GM12878 (cell line): ENCODE measurements around the gene SEMG1. TPM values are rescaled to one million over a fixed set of nuclear protein-coding genes. Genes with fewer than 3 reads are reported as not detected.

Experiments
- ATAC-seq: fragments of 200-7000 bp; cut with Tn5 transposase; 3 replicates; pipeline ENCODE4 v1.9.1; 2020; ENCODE audit warnings: mild to moderate bottlenecking, moderate library complexity
- BruUV-seq: library from RNA; stranded (reverse); fragments of 400-500 nt; replicated peaks from 2 replicates; lab custom pipeline; 2021; lab: Mats Ljungman, UMichigan
- CTCF ChIA-PET: fragments of 300-600 bp; sonication (Branson Sonifier 250); formaldehyde crosslinking; extraction: SDS; loops from one replicate; lab custom pipeline; 2021; ENCODE audit warnings: inconsistent platforms; lab: Yijun Ruan, JAX
- POLR2A ChIA-PET: fragments of 350-600 bp; formaldehyde crosslinking; extraction: SDS; loops from one replicate; lab custom pipeline; 2021; ENCODE audit warnings: inconsistent platforms; lab: Charles Lee
- RAD21 ChIA-PET: fragments of 300-600 bp; sonication (Branson Sonifier 250); formaldehyde crosslinking; loops from one replicate; lab custom pipeline; 2023; ENCODE audit warnings: antibody characterized with exemption; ENCODE audit not compliant: unreplicated experiment; lab: Charles Lee
- SMC1A ChIA-PET: fragments of 300-600 bp; sonication (Branson Sonifier 250); formaldehyde crosslinking; loops from one replicate; lab custom pipeline; 2023; ENCODE audit not compliant: unreplicated experiment, uncharacterized antibody; lab: Charles Lee
- DNase-seq: peaks from one replicate; pipeline ENCODE4 v3.0.0-alpha.2; 2011; ENCODE audit warnings: low read depth, low spot score
- FAIRE-seq: peaks from 3 replicates; lab custom pipeline; 2011; peaks lifted over from hg19 to GRCh38; lab: Jason Lieb, UNC
- H2AFZ ChIP-seq: 2 replicates; pipeline ENCODE4 v1.6.0; 2011; ENCODE audit warnings: low read depth, low read length, control low read depth; ENCODE audit not compliant: control insufficient read depth
- H3K27ac ChIP-seq: 2 replicates; pipeline ENCODE4 v1.5.1; 2011; ENCODE audit warnings: control low read depth; ENCODE audit not compliant: control insufficient read depth, insufficient read depth
- H3K27me3 ChIP-seq, 2 experiments: replicated peaks in 1 of 2; 2 replicates each; pipeline versions ENCODE4 v1.6.0 to v1.6.1; 2011; ENCODE audit warnings: low read length in 1 of 2; ENCODE audit not compliant: control insufficient read depth in 2 of 2, insufficient read depth in 2 of 2
- H3K36me3 ChIP-seq, 2 experiments: 2 replicates each; pipeline ENCODE4 v1.5.1; 2011; ENCODE audit warnings: low read length in 1 of 2; ENCODE audit not compliant: control insufficient read depth in 2 of 2, insufficient read depth in 2 of 2
- H3K4me1 ChIP-seq: 2 replicates; pipeline ENCODE4 v1.6.1; 2011; ENCODE audit warnings: mild to moderate bottlenecking, low read length, moderate library complexity, mixed read lengths; ENCODE audit not compliant: control insufficient read depth, insufficient read depth
- H3K4me2 ChIP-seq: 2 replicates; pipeline ENCODE4 v1.6.0; 2011; ENCODE audit warnings: control low read depth; ENCODE audit not compliant: control insufficient read depth, insufficient read depth
- H3K4me3 ChIP-seq: fragments of 200-600 bp; sonication (generic); 2 replicates; pipeline ENCODE4 v1.5.1; 2016
- H3K79me2 ChIP-seq: 2 replicates; pipeline ENCODE4 v1.6.0; 2011; ENCODE audit warnings: low read length; ENCODE audit not compliant: control insufficient read depth, insufficient read depth
- H3K9ac ChIP-seq: 2 replicates; pipeline ENCODE4 v1.8.0; 2011; ENCODE audit warnings: low read length, control low read depth, mixed read lengths; ENCODE audit not compliant: control insufficient read depth, insufficient read depth
- H3K9me3 ChIP-seq: replicated peaks from 3 replicates; pipeline ENCODE4 v1.5.1; 2011; ENCODE audit warnings: mild to moderate bottlenecking, low read length; ENCODE audit not compliant: control insufficient read depth, insufficient read depth
- H4K20me1 ChIP-seq: 2 replicates; pipeline ENCODE4 v1.6.0; 2011; ENCODE audit not compliant: control insufficient read depth, insufficient read depth
- ASH2L ChIP-seq: fragments of 300-600, 200-600 bp; sonication (generic); IDR thresholded peaks from 2 replicates; pipeline ENCODE4 v1.6.1; 2017; ENCODE audit warnings: low read depth, mild to moderate bottlenecking, borderline replicate concordance
- BHLHE40 ChIP-seq, 2 experiments: fragments of 450-650 bp in 1 of 2; IDR thresholded peaks; 2 replicates each; pipeline ENCODE4 v1.6.1; 2011 to 2017; ENCODE audit warnings: low read depth in 2 of 2, borderline replicate concordance in 1 of 2, improper control_type of control experiment in 1 of 2, low read length in 1 of 2, mild to moderate bottlenecking in 1 of 2
- CEBPB ChIP-seq, 2 experiments: fragments of 150-350 bp in 1 of 2; IDR thresholded peaks; 2 replicates each; pipeline ENCODE4 v1.6.1; 2012 to 2014; ENCODE audit warnings: low read depth in 2 of 2, low read length in 2 of 2, borderline replicate concordance in 1 of 2, inconsistent platforms in 1 of 2
- FOS ChIP-seq: IDR thresholded peaks from 3 replicates; pipeline ENCODE4 v1.6.1; 2011; ENCODE audit warnings: borderline replicate concordance; ENCODE audit not compliant: insufficient read length; ENCODE audit errors: extremely low read depth
- GABPA ChIP-seq: IDR thresholded peaks from 2 replicates; pipeline ENCODE4 v1.6.1; 2014; ENCODE audit warnings: antibody characterized with exemption, low read depth, mild to moderate bottlenecking, inconsistent platforms
- KLF5 ChIP-seq: fragments of 450-650 bp; IDR thresholded peaks from 2 replicates; pipeline ENCODE4 v1.6.1; 2014; ENCODE audit warnings: mild to moderate bottlenecking; ENCODE audit not compliant: partially characterized antibody
- MAX ChIP-seq: IDR thresholded peaks from 2 replicates; pipeline ENCODE4 v1.6.1; 2012; ENCODE audit warnings: low read depth, low read length, improper control_type of control experiment
- PAX5 ChIP-seq: IDR thresholded peaks from 2 replicates; pipeline ENCODE4 v1.6.1; 2011; ENCODE audit warnings: low read depth, low read length, borderline replicate concordance
- POLR2AphosphoS2 ChIP-seq: IDR thresholded peaks from 2 replicates; pipeline ENCODE4 v1.6.1; 2011; ENCODE audit warnings: low read depth, mild to moderate bottlenecking, low read length, improper control_type of control experiment, moderate library complexity
- RAD51 ChIP-seq: fragments of 450-650 bp; IDR thresholded peaks from 2 replicates; pipeline ENCODE4 v1.6.1; 2016; ENCODE audit warnings: moderate library complexity, mild to moderate bottlenecking, inconsistent platforms
- RELB ChIP-seq: fragments of 450-650 bp; IDR thresholded peaks from 2 replicates; pipeline ENCODE4 v1.6.1; 2017; ENCODE audit warnings: low read depth, mild to moderate bottlenecking, moderate library complexity
- REST ChIP-seq: IDR thresholded peaks from 2 replicates; pipeline ENCODE4 v1.6.1; 2012; ENCODE audit warnings: mild to moderate bottlenecking, low read depth, low read length
- SRF ChIP-seq, 2 experiments: IDR thresholded peaks; 2 replicates each; pipeline ENCODE4 v1.6.1; 2011; ENCODE audit warnings: low read depth in 2 of 2, low read length in 2 of 2, mild to moderate bottlenecking in 1 of 2, moderate library complexity in 1 of 2
- TCF3 ChIP-seq: IDR thresholded peaks from 2 replicates; pipeline ENCODE4 v1.6.1; 2012; ENCODE audit warnings: low read depth, mild to moderate bottlenecking, low read length, borderline replicate concordance; ENCODE audit not compliant: insufficient read depth
- YY1 ChIP-seq: IDR thresholded peaks from 2 replicates; pipeline ENCODE4 v1.6.1; 2011; ENCODE audit warnings: low read depth, mild to moderate bottlenecking, low read length
- ZBTB11 ChIP-seq: fragments of 450-650 bp; formaldehyde crosslinking; IDR thresholded peaks from 2 replicates; pipeline ENCODE4 v1.5.0; 2022; ENCODE audit warnings: mild to moderate bottlenecking, missing genetic modification characterization
- WGBS: methylation state at CpG from one replicate; pipeline ENCODE4 v1.1.6; 2016; ENCODE audit warnings: low lambda C conversion rate; ENCODE audit not compliant: insufficient replicate concordance, insufficient coverage; ENCODE audit errors: missing lambda C conversion rate; 5-methylcytosine and 5-hydroxymethylcytosine counted together
- in situ Hi-C: fragments of 300-500 bp; cut with MboI; formaldehyde crosslinking; loops from 9 replicates; pipeline ENCODE4 v1.14.3; 2018; ENCODE audit warnings: mixed read lengths
- intact Hi-C: fragments of 100-400 bp; cut with micrococcal nuclease; formaldehyde crosslinking; loops from one replicate; pipeline ENCODE4 v1.14.2; 2022; ENCODE audit not compliant: unreplicated experiment
- polyA plus RNA-seq, 11 experiments: library from polyadenylated mRNA; depleted of rRNA in 4 of 11; unstranded in 6 of 11; stranded (reverse) in 5 of 11; fragments of >200 nt; fragmentation: Nextera tagmentation in 4 of 11; fragmentation: Illumina TruSeq in 1 of 11; extraction: Ambion mirVana in 4 of 11; extraction: Trizol in 1 of 11; gene quantifications; 1 replicate in 1 of 11; 2 replicates in 10 of 11; pipeline versions ENCODE4 v1.2.1 to v1.2.3, GENCODE V29; 2011 to 2016; ENCODE audit warnings: inconsistent platforms in 2 of 11, missing spikeins in 2 of 11, low read depth in 1 of 11
- total RNA-seq, 4 experiments: library from RNA; depleted of rRNA in 3 of 4; stranded (reverse); fragments of >200 nt in 3 of 4; fragmentation: Illumina TruSeq in 1 of 4; extraction: Trizol in 1 of 4; gene quantifications; 2 replicates each; pipeline versions ENCODE4 v1.2.1 to v1.2.3, GENCODE V29; 2013 to 2021

The SEMG1 gene
- total and polyA plus RNA-seq, 10 of the 15 experiments (the other 5 are each of a cell fraction or from before 2014, with no cell fraction given) = not detected

GRCh38 chr20:45189861-45190260 is 17.0 kb upstream of the SEMG1 start:
- intact Hi-C loops (no loop called here), in situ Hi-C loops (no loop called here)
- Histone ChIP-seq H3K79me2 (no peaks in the 10 kb centered on the region), H3K36me3 (no peaks in the 10 kb centered on the region), H3K4me2 (no peak overlapping the region), H3K9me3 (no peaks in the 10 kb centered on the region), H2AFZ (no peak overlapping the region), H3K4me1 (no peaks in the 10 kb centered on the region), H4K20me1 (no peaks in the 10 kb centered on the region), H3K9ac (no peak overlapping the region), H3K27ac (no peak overlapping the region), H3K4me3 (no peak overlapping the region), H3K27me3 (no peaks in the 10 kb centered on the region)
- 20% methylated on average over 3 of the region's 3 CpGs for WGBS
- no peak for DNase-seq
- ATAC-seq = no peak
- ChIA-PET SMC1A (interaction anchor here (1.1 kb wide), 1 partner anchor 90 kb away, joined by 3 read pairs; no protein-coding TSS in a partner anchor), POLR2A (no interaction called here), CTCF (no interaction called here), RAD21 (no interaction called here)
- no peak for FAIRE-seq
- BruUV-seq = no TSS peak
- TF ChIP-seq TCF3 (no peak), KLF5 (no peak), MAX (no peak), ASH2L (no peak), REST (no peak), POLR2AphosphoS2 (no peak), RELB (no peak), SRF (IDR thresholded peaks at IDR 0.05; ENCODE audit: low read depth in 2 of 2, low read length in 2 of 2) (no peak), ZBTB11 (CRISPR knock-in tag) (no peak), FOS (no peak), YY1 (no peak), CEBPB (IDR thresholded peaks at IDR 0.05; ENCODE audit: borderline replicate concordance in 1 of 2, low read depth in 2 of 2, low read length in 2 of 2) (no peak), RAD51 (no peak), GABPA (no peak), BHLHE40 (IDR thresholded peaks at IDR 0.05; ENCODE audit: borderline replicate concordance in 1 of 2, low read depth in 2 of 2, low read length in 1 of 2) (no peak), PAX5 (no peak)
